IPS DF 4.7 (cell line): ENCODE measurements around the gene SPATA12.
"Not testable (repeated sequence)": the region's sequence is repeated elsewhere in the genome, so short reads cannot be mapped to it uniquely, and the experiment has no call there.

Experiments
- DNase-seq: peaks from one replicate; pipeline ENCODE4 v3.0.0-alpha.2; 2013; ENCODE audit warnings: low spot score; ENCODE audit errors: extremely low read depth

SPATA12 gene

GRCh38 chr3:57082481-57082880 is 22.0 kb downstream of the SPATA12 start:
- DNase-seq: no peak

- DNase-seq: not testable (repeated sequence)
Observed at GRCh38 chr3:57083266-57083995, 23.0 kb downstream of the SPATA12 start.

GRCh38 chr3:57085211-57085610 is 24.7 kb downstream of the SPATA12 start:
- DNase-seq: no peak

GRCh38 chr3:57086201-57086600 is 25.7 kb downstream of the SPATA12 start:
- no peak for DNase-seq

- DNase-seq: no peak
Observed at GRCh38 chr3:57087361-57088092, 27.1 kb downstream of the SPATA12 start.

- DNase-seq: no peak
Observed at GRCh38 chr3:57088503-57088902, 28.0 kb downstream of the SPATA12 start.

- no peak for DNase-seq
Observed at GRCh38 chr3:57089043-57089442, 28.6 kb downstream of the SPATA12 start.

GRCh38 chr3:57091521-57092273 is 31.2 kb downstream of the SPATA12 start:
- no peak for DNase-seq

GRCh38 chr3:57093489-57093888 is 33.0 kb downstream of the SPATA12 start:
- no peak for DNase-seq

- no peak for DNase-seq
Observed at GRCh38 chr3:57093971-57094535, 33.6 kb downstream of the SPATA12 start.

GRCh38 chr3:57094575-57094974 is 34.1 kb downstream of the SPATA12 start:
- no peak for DNase-seq

GRCh38 chr3:57095363-57095762 is 34.9 kb downstream of the SPATA12 start:
- no peak for DNase-seq

GRCh38 chr3:57097536-57097935 is 37.1 kb downstream of the SPATA12 start:
- DNase-seq: no peak

GRCh38 chr3:57098418-57099310 is 38.2 kb downstream of the SPATA12 start:
- no peak for DNase-seq

GRCh38 chr3:57100046-57100695 is 39.7 kb downstream of the SPATA12 start:
- no peak for DNase-seq

GRCh38 chr3:57105585-57105984 is 45.1 kb downstream of the SPATA12 start:
- DNase-seq: no peak

- no peak for DNase-seq
Observed at GRCh38 chr3:57108684-57109083, 48.2 kb downstream of the SPATA12 start.

GRCh38 chr3:57109437-57110199 is 49.2 kb downstream of the SPATA12 start:
- no peak for DNase-seq

GRCh38 chr3:57110214-57110613 is 49.8 kb downstream of the SPATA12 start:
- DNase-seq: no peak

- no peak for DNase-seq
Observed at GRCh38 chr3:57110798-57111197, 50.3 kb downstream of the SPATA12 start.
